PC-9 (cell line): ENCODE results near the gene STBD1. TPM values are rescaled to one million over a fixed set of nuclear protein-coding genes. Genes with fewer than 3 reads are reported as not detected.
A peak's percentile ranks its signal among the peaks of the same experiment; 100 is the strongest.

Experiments used
- BruUV-seq: library from RNA; stranded (reverse); fragments of 400-500 nt; replicated peaks from 2 replicates; lab custom pipeline; 2021; lab: Mats Ljungman, UMichigan
- CTCF ChIA-PET: fragments of 300-600 bp; sonication (Branson Sonifier 250); formaldehyde crosslinking; loops from one replicate; lab custom pipeline; 2022; ENCODE audit warnings: antibody characterized with exemption; lab: Charles Lee
- POLR2A ChIA-PET: fragments of 300-600 bp; sonication (Branson Sonifier 250); formaldehyde crosslinking; loops from one replicate; lab custom pipeline; 2022; ENCODE audit warnings: antibody characterized with exemption; ENCODE audit not compliant: unreplicated experiment; lab: Charles Lee
- DNase-seq, 2 experiments: peaks; one replicate each; pipeline versions ENCODE4 v3.0.0 to v3.0.0-alpha.2; 2015 to 2022; ENCODE audit warnings: mixed read lengths in 1 of 2
- H2AFZ ChIP-seq: fragments of 200-600 bp; sonication (generic); 2 replicates; pipeline ENCODE4 v1.8.1; 2017; ENCODE audit warnings: antibody characterized with exemption
- H3F3A ChIP-seq: fragments of 200-600 bp; sonication (generic); 2 replicates; pipeline ENCODE4 v1.8.1; 2017; ENCODE audit warnings: antibody characterized with exemption, mild to moderate bottlenecking, low read depth; ENCODE audit not compliant: insufficient read depth
- H3K27ac ChIP-seq: fragments of 200-600 bp; sonication (generic); 2 replicates; pipeline ENCODE4 v1.6.1; 2016; ENCODE audit warnings: mixed run types
- H3K27me3 ChIP-seq: fragments of 200-600 bp; sonication (generic); 2 replicates; pipeline ENCODE4 v1.6.1; 2016; ENCODE audit warnings: low read depth, mixed run types; ENCODE audit not compliant: insufficient read depth
- H3K36me3 ChIP-seq: fragments of 200-600 bp; sonication (generic); 2 replicates; pipeline ENCODE4 v1.6.1; 2016; ENCODE audit warnings: low read depth, mixed run types
- H3K4me1 ChIP-seq: fragments of 200-600 bp; sonication (generic); replicated peaks from 2 replicates; pipeline ENCODE4 v1.6.1; 2016; ENCODE audit warnings: mixed run types; ENCODE audit not compliant: insufficient read depth
- H3K4me2 ChIP-seq: fragments of 200-600 bp; sonication (generic); 2 replicates; pipeline ENCODE4 v1.6.1; 2017; ENCODE audit warnings: mixed run types
- H3K4me3 ChIP-seq: fragments of 200-600 bp; sonication (generic); 2 replicates; pipeline ENCODE4 v1.6.1; 2016; ENCODE audit warnings: mixed run types
- H3K79me2 ChIP-seq: fragments of 200-600 bp; sonication (generic); 2 replicates; pipeline ENCODE4 v1.6.1; 2017; ENCODE audit warnings: low read depth, mixed run types
- H3K9me2 ChIP-seq: fragments of 200-600 bp; sonication (generic); 2 replicates; pipeline ENCODE4 v1.8.1; 2017; ENCODE audit warnings: mild to moderate bottlenecking; ENCODE audit not compliant: insufficient read depth
- H3K9me3 ChIP-seq: fragments of 200-600 bp; sonication (generic); 2 replicates; pipeline ENCODE4 v1.8.1; 2016; ENCODE audit warnings: low read depth; ENCODE audit not compliant: insufficient read depth
- H4K20me1 ChIP-seq: fragments of 200-600 bp; sonication (generic); 2 replicates; pipeline ENCODE4 v1.8.1; 2017; ENCODE audit not compliant: insufficient read depth
- EZH2 ChIP-seq: fragments of 200-600 bp; sonication (generic); IDR thresholded peaks from 2 replicates; pipeline ENCODE4 v1.8.0; 2017; ENCODE audit warnings: antibody characterized with exemption, low read depth
- intact Hi-C: fragments of 100-400 bp; cut with micrococcal nuclease; formaldehyde crosslinking; loops from one replicate; pipeline ENCODE4 v1.10.0; 2022; ENCODE audit not compliant: unreplicated experiment
- total RNA-seq: library from RNA; stranded (reverse); gene quantifications from 2 replicates; pipeline ENCODE4 v1.2.3, GENCODE V29; 2021
- TF ChIP-seq, protein P1 (sequence below): fragments of 200-600 bp; sonication (generic); conservative IDR thresholded peaks from 2 replicates; pipeline ENCODE4 v1.6.1; 2017; ENCODE audit warnings: mixed run types, antibody characterized with exemption, mild to moderate bottlenecking, moderate library complexity

The STBD1 gene
- total RNA-seq, 1 experiment from 2014 or later, result 1.8 TPM

DNA sequence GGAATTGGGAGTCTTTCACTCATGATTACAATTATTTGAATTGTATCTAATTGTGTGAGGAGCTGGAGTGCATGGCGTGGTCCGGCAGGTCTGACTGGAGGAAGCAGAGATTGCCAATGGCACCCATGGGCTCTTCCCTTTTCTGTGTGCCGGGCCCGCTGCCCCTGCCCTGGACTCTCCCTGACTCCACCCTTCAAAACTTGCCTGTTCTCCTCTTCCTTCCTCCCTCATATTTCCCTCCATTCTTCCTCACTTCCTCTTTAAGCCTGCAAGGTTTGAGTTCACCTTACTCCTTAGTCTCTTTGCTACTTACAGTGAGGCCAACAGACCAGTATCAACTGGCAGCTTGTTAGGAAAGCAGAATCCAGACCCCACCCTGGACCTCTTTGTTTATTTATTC, 6.5 kb upstream of the STBD1 start:
- intact Hi-C loops, result no loop called here
- POLR2A ChIA-PET, result no interaction called here
- no peak overlapping the region for H2AFZ ChIP-seq

DNA sequence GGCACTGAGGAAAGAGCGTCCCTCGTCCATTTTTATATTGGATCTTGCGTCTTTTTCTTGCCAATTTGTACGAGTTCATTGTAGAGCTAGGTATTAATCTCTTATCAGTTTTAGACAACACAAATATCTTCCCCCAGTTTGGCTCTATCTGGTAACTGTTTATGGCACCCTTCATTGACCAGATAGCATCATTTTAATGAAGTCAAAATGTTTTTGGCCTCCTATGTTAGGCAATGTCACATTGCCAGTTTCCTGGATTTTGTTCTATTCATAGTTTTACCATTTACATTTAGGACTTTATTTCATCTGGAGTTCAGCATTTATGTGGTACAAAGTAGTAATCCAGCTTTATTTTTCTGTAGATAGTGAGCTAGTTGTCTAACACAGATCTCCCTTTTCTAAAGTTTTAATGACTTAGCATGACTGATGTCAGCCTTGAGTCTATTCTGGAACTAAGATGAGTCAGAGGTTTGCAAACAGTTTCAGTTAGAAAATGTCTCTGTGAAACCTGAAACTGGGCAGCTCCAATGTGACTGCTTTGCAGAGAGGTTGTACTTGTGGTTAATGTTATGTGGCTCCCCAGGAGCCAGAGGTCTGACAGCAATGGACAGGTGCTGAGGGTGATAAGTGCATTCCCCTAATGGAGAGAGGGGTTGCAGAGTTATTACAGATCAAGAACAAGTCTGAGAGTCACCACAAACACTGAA, 5.3 kb upstream of the STBD1 start:
- no peak overlapping the region for H3K4me3 ChIP-seq
- intact Hi-C loops, result no loop called here
- no peaks in the 10 kb centered on the region for H3K36me3 ChIP-seq
- H3K4me2 ChIP-seq, result peak overlapping the region; percentile 43
- CTCF ChIA-PET, result no interaction called here
- H3K27me3 ChIP-seq, result no peaks in the 10 kb centered on the region
- H3K9me3 ChIP-seq, result peaks cover 6% of the 10 kb centered on the region; the same call in 1 of the 2 replicates
- peak; percentile 43 to 88 for DNase-seq
- 0 out of 2 replicates have a peak overlapping the region, but pooled peaks have one; percentile 42 for H2AFZ ChIP-seq
- H3K79me2 ChIP-seq, result no peaks in the 10 kb centered on the region
- no peaks in the 10 kb centered on the region for H3K9me2 ChIP-seq
- H3K4me1 ChIP-seq, result peaks cover 23% of the 10 kb centered on the region
- no TSS peak for BruUV-seq
- TF ChIP-seq, protein P1, sequence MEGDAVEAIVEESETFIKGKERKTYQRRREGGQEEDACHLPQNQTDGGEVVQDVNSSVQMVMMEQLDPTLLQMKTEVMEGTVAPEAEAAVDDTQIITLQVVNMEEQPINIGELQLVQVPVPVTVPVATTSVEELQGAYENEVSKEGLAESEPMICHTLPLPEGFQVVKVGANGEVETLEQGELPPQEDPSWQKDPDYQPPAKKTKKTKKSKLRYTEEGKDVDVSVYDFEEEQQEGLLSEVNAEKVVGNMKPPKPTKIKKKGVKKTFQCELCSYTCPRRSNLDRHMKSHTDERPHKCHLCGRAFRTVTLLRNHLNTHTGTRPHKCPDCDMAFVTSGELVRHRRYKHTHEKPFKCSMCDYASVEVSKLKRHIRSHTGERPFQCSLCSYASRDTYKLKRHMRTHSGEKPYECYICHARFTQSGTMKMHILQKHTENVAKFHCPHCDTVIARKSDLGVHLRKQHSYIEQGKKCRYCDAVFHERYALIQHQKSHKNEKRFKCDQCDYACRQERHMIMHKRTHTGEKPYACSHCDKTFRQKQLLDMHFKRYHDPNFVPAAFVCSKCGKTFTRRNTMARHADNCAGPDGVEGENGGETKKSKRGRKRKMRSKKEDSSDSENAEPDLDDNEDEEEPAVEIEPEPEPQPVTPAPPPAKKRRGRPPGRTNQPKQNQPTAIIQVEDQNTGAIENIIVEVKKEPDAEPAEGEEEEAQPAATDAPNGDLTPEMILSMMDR, result no peak
- no peak for TF ChIP-seq EZH2
- peaks cover 13% of the 10 kb centered on the region for H3F3A ChIP-seq
- POLR2A ChIA-PET, result interaction anchor here (0.7 kb wide), 1 partner anchor 47 kb away, joined by 6 read pairs; no protein-coding TSS in a partner anchor
- H4K20me1 ChIP-seq, result no peaks in the 10 kb centered on the region
- H3K27ac ChIP-seq, result peak overlapping the region; percentile 93

More for the DNA sequence above, 6.5 kb upstream of the STBD1 start:
- Histone ChIP-seq H3K4me3 (no peak overlapping the region), H3K9me3 (peaks cover 6% of the 10 kb centered on the region; the same call in 1 of the 2 replicates), H3K9me2 (no peaks in the 10 kb centered on the region), H3K36me3 (no peaks in the 10 kb centered on the region), H3K27ac (no peak overlapping the region), H4K20me1 (no peaks in the 10 kb centered on the region), H3K79me2 (no peaks in the 10 kb centered on the region), H3K4me2 (no peak overlapping the region), H3F3A (peaks cover 13% of the 10 kb centered on the region), H3K27me3 (no peaks in the 10 kb centered on the region), H3K4me1 (peaks cover 19% of the 10 kb centered on the region)
- no peak for TF ChIP-seq EZH2
- TF ChIP-seq, protein P1, result no peak
- no TSS peak for BruUV-seq
- CTCF ChIA-PET, result no interaction called here
- DNase-seq, result no peak

DNA sequence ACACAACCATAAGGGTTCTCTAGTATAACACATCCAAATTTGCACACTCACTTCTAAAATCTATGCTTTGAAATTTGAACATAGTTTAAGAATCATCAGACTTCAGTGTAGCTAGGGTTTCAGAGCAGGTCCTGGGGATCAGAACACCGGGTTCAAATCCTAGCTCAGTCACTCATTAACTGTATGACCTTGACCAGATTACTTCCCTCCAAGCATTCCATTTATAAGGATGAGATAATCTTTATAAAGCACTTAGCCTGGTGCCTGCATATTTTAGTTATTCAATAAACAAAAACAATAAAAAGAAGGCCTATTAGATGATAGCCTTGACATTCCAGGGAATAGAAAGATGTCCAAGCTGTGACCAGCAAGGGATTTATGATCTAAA, 4.8 kb upstream of the STBD1 start:
- intact Hi-C loops, result no loop called here
- Histone ChIP-seq H2AFZ (no peak overlapping the region), H3K9me2 (no peaks in the 10 kb centered on the region), H3K79me2 (no peaks in the 10 kb centered on the region), H3K27me3 (no peaks in the 10 kb centered on the region), H3K27ac (peak overlapping the region; percentile 93), H3K4me1 (peaks cover 23% of the 10 kb centered on the region), H3K4me2 (peak overlapping the region; percentile 13), H3K9me3 (peaks cover 6% of the 10 kb centered on the region; the same call in 1 of the 2 replicates), H3K36me3 (no peaks in the 10 kb centered on the region), H3K4me3 (no peak overlapping the region), H3F3A (peaks cover 13% of the 10 kb centered on the region), H4K20me1 (no peaks in the 10 kb centered on the region)
- POLR2A ChIA-PET, result no interaction called here
- no peak for DNase-seq
- CTCF ChIA-PET, result no interaction called here
- TF ChIP-seq EZH2, result no peak
- TF ChIP-seq, protein P1, result no peak
- BruUV-seq, result no TSS peak
